ENCODE measurements around the gene PRPF38B.
A peak's percentile ranks its signal among the peaks of the same experiment; 100 is the strongest.

DNA sequence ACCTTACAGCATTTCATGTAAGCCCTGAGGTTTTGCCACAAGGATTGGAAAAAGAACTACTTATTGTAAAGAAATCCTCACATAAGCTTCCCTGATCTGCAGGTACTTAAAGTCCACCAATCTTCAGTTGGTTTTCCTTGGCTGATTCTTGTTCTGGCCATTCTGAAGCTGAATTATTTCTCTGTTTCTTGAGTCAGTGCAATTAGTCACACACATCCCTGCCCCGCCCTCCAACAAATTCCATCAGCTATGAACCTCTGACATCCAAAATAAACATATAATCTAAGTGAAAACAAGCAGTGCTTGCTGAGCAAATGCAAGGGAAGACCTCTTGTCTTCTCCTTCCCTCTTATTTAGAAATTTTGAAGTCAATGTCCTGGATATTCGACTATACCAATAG is 12.4 kb downstream of the PRPF38B start:
- TF ChIP-seq POLR2AphosphoS5 (IDR thresholded peaks at IDR 0.05) (peak in 1 of 4 donors; percentile 14), CTCF (IDR thresholded peaks at IDR 0.05) (no peak)
